Right cardiac atrium (tissue), 5 donors: ENCODE data around the gene AZIN2. TPM values are rescaled to one million over a fixed set of nuclear protein-coding genes. Genes with fewer than 3 reads are reported as not detected.
"Not testable (repeated sequence)": the region's sequence is repeated elsewhere in the genome, so short reads cannot be mapped to it uniquely, and the experiment has no call there.

Experiments
- ATAC-seq, 2 donors: fragments of 200-7000 bp; cut with Tn5 transposase; one replicate each; pipeline versions ENCODE4 v1.8.0 to v1.9.1; 2020; ENCODE audit warnings: moderate library complexity in 2 of 2, mild to moderate bottlenecking in 1 of 2
- DNase-seq, 3 donors: peaks; one replicate each; pipeline ENCODE4 v3.0.0-alpha.2; 2020
- H3K27ac ChIP-seq: one replicate; pipeline ENCODE4 v1.5.1; 2013; ENCODE audit warnings: mild to moderate bottlenecking, low read length, control low read depth, moderate library complexity
- H3K27me3 ChIP-seq: one replicate; pipeline ENCODE4 v1.6.1; 2013; ENCODE audit not compliant: control insufficient read depth, insufficient read depth
- H3K4me1 ChIP-seq: one replicate; pipeline ENCODE4 v1.6.1; 2013; ENCODE audit warnings: low read length; ENCODE audit not compliant: control insufficient read depth, insufficient read depth
- H3K4me3 ChIP-seq: one replicate; pipeline ENCODE4 v1.5.1; 2013; ENCODE audit warnings: low read length, control low read depth
- H3K9me3 ChIP-seq: one replicate; pipeline ENCODE4 v1.6.1; 2013; ENCODE audit warnings: low read length; ENCODE audit not compliant: control insufficient read depth
- WGBS: extraction: QIAGEN DNeasy Blood & Tissue Kit; methylation state at CpG from one replicate; pipeline ENCODE4 v1.1.7; 2013; 5-methylcytosine and 5-hydroxymethylcytosine counted together
- intact Hi-C, 4 donors: fragments of 100-400 bp; cut with DNase I; formaldehyde crosslinking; loops; one replicate each; pipeline versions ENCODE4 v1.11.0 to v1.14.0; 2022 to 2023
- polyA plus RNA-seq: library from polyadenylated mRNA; stranded (reverse); fragments of 200-250 nt; gene quantifications from one replicate; pipeline ENCODE4 v1.2.3, GENCODE V29; 2013
- total RNA-seq, 4 donors: library from RNA; stranded (reverse); fragmentation: NEBNext Ultra II Directional; extraction: Animal tissue kit (Norgen Biotek cat#: 25700); gene quantifications; one replicate each; pipeline ENCODE4 v1.2.1, GENCODE V29; 2021
- donor health status: healthy with polysubstance abuse.
- donor health status: DM: no; HTN: yes; CAD: no.
- donor health status: DM: no; HTN: no; CAD: no.
- donor health status: DM: no; HTN: yes; CAD: no; lungs with severe emphysema.
- donor health status: DM: yes; HTN: yes; CAD: no.

The AZIN2 gene
- total and polyA plus RNA-seq, 5 donors, result 2.4 to 7.9 (median 4.4) TPM

- Histone ChIP-seq H3K27me3 (no peaks in the 10 kb centered on the region), H3K4me1 (no peaks in the 10 kb centered on the region), H3K9me3 (no peaks in the 10 kb centered on the region), H3K4me3 (no peak overlapping the region), H3K27ac (no peak overlapping the region)
- no peak for DNase-seq
- no peak for ATAC-seq
- 90% methylated on average over 13 of the region's 13 CpGs for WGBS
- intact Hi-C loops, result loop anchor here in 1 of 4 donors (10.0 kb wide), 1 partner anchor 347 kb away; no protein-coding TSS in a partner anchor
Observed at GRCh38 chr1:33117440-33118085, 36.6 kb downstream of the AZIN2 start.

DNA sequence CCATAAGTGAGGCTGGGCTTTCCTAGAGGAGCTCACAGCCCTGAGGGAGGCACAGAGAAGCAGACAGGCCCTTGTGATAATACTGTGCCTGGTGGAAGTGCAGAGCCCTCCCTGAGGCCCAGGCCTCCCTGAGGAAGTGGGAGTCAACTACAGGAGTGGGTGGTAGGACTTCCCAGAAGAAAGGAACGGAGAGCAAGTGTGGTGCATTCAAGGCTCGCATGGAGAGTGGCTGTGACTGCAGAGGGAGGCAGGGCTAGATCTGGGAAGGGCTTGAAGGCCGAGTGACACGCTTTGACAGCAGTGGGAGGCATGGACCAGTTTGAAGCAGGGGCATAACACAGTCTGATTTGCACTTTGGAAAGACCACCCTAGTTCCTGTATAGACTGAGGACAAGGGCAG lies 37.3 kb downstream of the AZIN2 start:
- H3K9me3 ChIP-seq, result no peaks in the 10 kb centered on the region
- H3K4me1 ChIP-seq, result no peaks in the 10 kb centered on the region
- no peak for DNase-seq
- no peak overlapping the region for H3K27ac ChIP-seq
- 70% methylated on average over 4 of the region's 4 CpGs for WGBS
- ATAC-seq, result no peak
- intact Hi-C loops, result loop anchor here in 1 of 4 donors (10.0 kb wide), 1 partner anchor 347 kb away; no protein-coding TSS in a partner anchor
- no peaks in the 10 kb centered on the region for H3K27me3 ChIP-seq
- H3K4me3 ChIP-seq, result no peak overlapping the region

- DNase-seq (no peak), ATAC-seq (no peak)
- 92% methylated on average over 2 of the region's 2 CpGs for WGBS
- Histone ChIP-seq H3K4me1 (no peaks in the 10 kb centered on the region), H3K27ac (no peak overlapping the region), H3K4me3 (no peak overlapping the region), H3K9me3 (no peaks in the 10 kb centered on the region), H3K27me3 (no peaks in the 10 kb centered on the region)
- intact Hi-C loops, result loop anchor here in 1 of 4 donors (10.0 kb wide), 1 partner anchor 346 kb away; no protein-coding TSS in a partner anchor
Observed at GRCh38 chr1:33119050-33119449, 38.1 kb downstream of the AZIN2 start.

- no peaks in the 10 kb centered on the region for H3K9me3 ChIP-seq
- WGBS, result 55% methylated on average over 16 of the region's 16 CpGs
- ATAC-seq, result peak in 1 of 2 donors; percentile 18
- H3K27ac ChIP-seq, result no peak overlapping the region
- no peak for DNase-seq
- H3K4me1 ChIP-seq, result no peaks in the 10 kb centered on the region
- no peaks in the 10 kb centered on the region for H3K27me3 ChIP-seq
- no peak overlapping the region for H3K4me3 ChIP-seq
- intact Hi-C loops, result loop anchor here in 1 of 4 donors (10.0 kb wide), 1 partner anchor 345 kb away; no protein-coding TSS in a partner anchor
Observed at GRCh38 chr1:33119532-33120217, 38.7 kb downstream of the AZIN2 start.

DNA sequence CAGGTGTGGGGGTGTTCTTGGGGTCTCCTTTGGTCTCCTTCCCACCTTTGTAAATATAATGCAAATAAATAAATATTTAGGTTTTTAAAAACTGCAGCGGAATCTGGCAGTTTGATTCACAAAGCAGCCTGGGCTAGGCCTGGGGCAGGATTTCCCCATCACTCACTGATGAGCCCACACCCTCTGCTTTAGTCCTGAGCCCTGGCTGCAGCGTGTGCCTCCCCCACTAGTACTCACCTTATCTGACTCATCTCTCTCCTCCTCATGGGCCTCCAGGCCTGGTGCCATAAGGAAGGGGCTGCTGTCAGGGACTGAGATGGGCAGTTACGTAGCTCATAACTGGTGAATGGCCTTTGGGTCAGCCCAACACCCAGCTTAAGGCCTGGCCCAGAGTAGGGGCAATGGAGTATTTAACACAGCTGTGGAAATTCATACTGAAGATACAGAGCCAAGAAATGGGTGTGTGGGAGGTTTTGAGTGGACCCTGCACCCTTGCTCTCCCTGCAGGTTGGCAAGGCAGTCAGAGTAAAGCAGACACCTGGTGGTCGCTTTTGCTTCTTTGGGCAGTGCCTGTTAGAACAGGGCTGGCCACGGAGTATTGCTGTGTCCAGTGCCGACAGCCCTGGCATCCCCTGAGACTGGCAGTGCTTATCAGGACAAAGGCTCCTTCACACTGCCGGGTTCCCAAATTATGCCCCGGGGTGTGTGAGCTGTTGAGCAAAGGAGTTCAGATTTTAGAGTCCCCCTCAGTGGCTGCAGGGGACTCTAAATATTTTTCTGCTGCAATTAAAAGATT lies 39.7 kb downstream of the AZIN2 start:
- no peak for ATAC-seq
- no peak overlapping the region for H3K4me3 ChIP-seq
- intact Hi-C loops, result no loop called here
- H3K27me3 ChIP-seq, result no peaks in the 10 kb centered on the region
- no peak for DNase-seq
- no peaks in the 10 kb centered on the region for H3K9me3 ChIP-seq
- 80% methylated on average over 8 of the region's 8 CpGs for WGBS
- H3K27ac ChIP-seq, result no peak overlapping the region
- no peaks in the 10 kb centered on the region for H3K4me1 ChIP-seq

GRCh38 chr1:33121728-33122127 lies 40.8 kb downstream of the AZIN2 start:
- peaks cover 3% of the 10 kb centered on the region for H3K4me1 ChIP-seq
- no peak for DNase-seq
- intact Hi-C loops, result no loop called here
- no peak overlapping the region for H3K4me3 ChIP-seq
- WGBS, result 84% methylated on average over 5 of the region's 5 CpGs
- ATAC-seq, result no peak
- H3K27ac ChIP-seq, result no peak overlapping the region
- H3K27me3 ChIP-seq, result no peaks in the 10 kb centered on the region
- no peaks in the 10 kb centered on the region for H3K9me3 ChIP-seq

DNA sequence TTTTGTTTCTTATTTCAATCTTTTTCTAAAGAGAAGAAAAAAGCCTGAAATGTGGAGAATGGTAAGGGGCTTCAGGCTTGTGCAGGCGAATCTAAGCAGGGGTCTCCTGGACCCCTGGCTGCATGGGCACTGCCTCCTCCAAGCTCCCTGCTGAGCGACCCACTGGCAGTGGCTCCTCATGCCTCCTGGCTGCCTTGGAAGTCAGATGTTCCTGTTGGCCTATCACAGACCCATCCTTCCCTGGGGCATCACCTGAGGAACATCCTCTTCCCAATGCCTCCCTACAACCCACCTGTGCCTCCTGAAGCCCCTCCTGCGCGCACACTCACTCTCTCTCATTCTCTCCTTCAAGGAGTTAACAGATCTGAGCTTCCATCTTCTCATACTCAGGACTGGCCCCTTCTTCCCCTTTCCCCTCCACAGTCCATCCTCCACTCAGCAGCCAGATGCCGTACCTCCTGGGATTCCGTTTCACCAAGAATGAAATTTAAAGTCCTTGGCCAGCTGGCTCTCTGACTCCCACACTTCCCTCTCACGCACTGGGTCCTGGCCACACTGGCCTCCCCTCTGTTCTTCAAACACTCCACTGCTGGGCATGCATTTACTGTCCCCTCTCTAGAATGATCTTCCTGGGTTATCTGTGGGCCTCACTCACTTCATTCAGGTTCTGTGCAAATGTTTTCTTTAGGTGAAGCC lies 41.7 kb downstream of the AZIN2 start:
- DNase-seq (no peak), ATAC-seq (no peak)
- intact Hi-C loops, result no loop called here
- no peak overlapping the region for H3K27ac ChIP-seq
- no peaks in the 10 kb centered on the region for H3K27me3 ChIP-seq
- peaks cover 3% of the 10 kb centered on the region for H3K4me1 ChIP-seq
- 62% methylated on average over 7 of the region's 7 CpGs for WGBS
- H3K4me3 ChIP-seq, result no peak overlapping the region
- H3K9me3 ChIP-seq, result no peaks in the 10 kb centered on the region

- Histone ChIP-seq H3K9me3 (no peaks in the 10 kb centered on the region), H3K27ac (no peak overlapping the region), H3K4me3 (no peak overlapping the region), H3K4me1 (peaks cover 3% of the 10 kb centered on the region), H3K27me3 (no peaks in the 10 kb centered on the region)
- DNase-seq (no peak), ATAC-seq (no peak)
- WGBS, result 76% methylated on average over 3 of the region's 3 CpGs
- intact Hi-C loops, result no loop called here
Observed at GRCh38 chr1:33123266-33123665, 42.3 kb downstream of the AZIN2 start.

- 95% methylated on average over 4 of the region's 4 CpGs for WGBS
- ATAC-seq, DNase-seq, H3K4me1 ChIP-seq, H3K27ac ChIP-seq, H3K27me3 ChIP-seq, H3K4me3 ChIP-seq, intact Hi-C loops, H3K9me3 ChIP-seq: not testable (repeated sequence)
Observed at GRCh38 chr1:33124647-33125046, 43.7 kb downstream of the AZIN2 start.

- DNase-seq (no peak), ATAC-seq (no peak)
- intact Hi-C loops, result no loop called here
- no peaks in the 10 kb centered on the region for H3K9me3 ChIP-seq
- H3K27ac ChIP-seq, result peak overlapping the region; percentile 82
- WGBS, result 27% methylated on average over 9 of the region's 9 CpGs
- peaks cover 3% of the 10 kb centered on the region for H3K4me1 ChIP-seq
- H3K4me3 ChIP-seq, result peak overlapping the region; percentile 77
- H3K27me3 ChIP-seq, result no peaks in the 10 kb centered on the region
Observed at GRCh38 chr1:33126411-33127000, 45.6 kb downstream of the AZIN2 start.
